Stimulated activated CD4-positive, alpha-beta T cell treated with anti-CD3 and anti-CD28 coated beads, Interleukin-2, amount 100 ng/mL, for 24 hours (primary cell): ENCODE data around the gene ABCA12.

ENCODE experiments used
- DNase-seq, 2 donors: peaks; one replicate each; pipeline ENCODE4 v3.0.0-alpha.2; 2020

The ABCA12 gene

GRCh38 chr2:214946949-214947348 is 191.5 kb downstream of the ABCA12 start:
- DNase-seq = no peak

DNA sequence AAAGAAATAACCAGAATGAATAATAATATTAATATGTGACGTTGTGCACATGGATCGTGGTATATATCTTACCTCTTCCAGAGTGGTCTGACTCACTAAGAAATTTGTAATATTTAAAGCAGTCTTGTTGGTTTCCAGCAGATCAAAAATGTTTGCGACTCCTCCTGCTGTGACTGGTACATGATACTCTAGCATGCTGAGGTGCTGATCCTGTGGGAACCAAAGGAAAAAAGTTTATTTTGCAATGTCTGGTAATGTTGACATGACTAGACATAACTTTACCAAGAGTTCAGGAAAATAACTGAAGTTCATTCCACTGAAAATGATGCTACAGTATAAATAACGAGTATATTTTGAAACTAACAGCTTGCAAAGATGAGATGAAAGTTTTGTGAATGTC is 204.4 kb downstream of the ABCA12 start:
- DNase-seq = no peak

GRCh38 chr2:214904634-214905033 is 233.8 kb downstream of the ABCA12 start:
- no peak for DNase-seq

DNA sequence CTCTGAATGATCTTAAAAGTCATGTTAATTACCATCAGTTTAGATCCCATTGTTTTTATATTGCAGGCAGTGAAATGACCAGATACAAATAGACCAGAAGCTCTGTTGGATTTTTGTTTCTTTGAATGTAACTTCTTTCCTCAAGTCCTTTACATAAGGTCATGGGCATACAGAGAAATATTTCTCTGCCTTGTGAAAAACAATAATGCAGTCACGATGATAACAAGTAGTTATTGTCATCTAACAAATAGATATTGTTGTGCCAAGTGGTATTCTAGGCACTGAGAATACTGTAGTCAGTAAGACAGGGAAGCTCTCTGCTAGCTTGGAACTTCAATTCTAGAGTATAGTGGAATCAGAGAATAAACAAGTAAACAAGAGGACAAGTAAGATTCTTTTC is 234.2 kb downstream of the ABCA12 start:
- DNase-seq = no peak

GRCh38 chr2:214902286-214902685 is 236.1 kb downstream of the ABCA12 start:
- no peak for DNase-seq

DNA sequence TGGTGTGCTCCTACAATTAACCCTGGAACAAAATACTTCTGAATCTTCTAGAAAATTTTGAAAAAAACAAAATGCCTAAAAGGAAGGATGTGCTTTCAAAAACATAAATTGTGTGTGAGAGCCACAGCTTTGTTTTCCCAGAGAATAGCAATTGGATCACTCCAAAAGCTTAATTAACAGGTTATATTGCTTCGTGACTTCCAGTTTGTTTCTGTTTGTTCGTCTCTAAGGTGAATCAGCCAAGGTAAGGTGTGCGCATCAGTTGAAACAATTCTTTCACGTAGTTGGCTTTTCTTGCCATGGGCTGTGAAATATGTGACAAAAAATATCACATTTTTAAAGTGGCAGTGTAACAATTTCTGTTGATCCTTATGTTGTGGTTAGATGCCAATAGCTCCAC is 238.7 kb downstream of the ABCA12 start:
- DNase-seq = no peak

DNA sequence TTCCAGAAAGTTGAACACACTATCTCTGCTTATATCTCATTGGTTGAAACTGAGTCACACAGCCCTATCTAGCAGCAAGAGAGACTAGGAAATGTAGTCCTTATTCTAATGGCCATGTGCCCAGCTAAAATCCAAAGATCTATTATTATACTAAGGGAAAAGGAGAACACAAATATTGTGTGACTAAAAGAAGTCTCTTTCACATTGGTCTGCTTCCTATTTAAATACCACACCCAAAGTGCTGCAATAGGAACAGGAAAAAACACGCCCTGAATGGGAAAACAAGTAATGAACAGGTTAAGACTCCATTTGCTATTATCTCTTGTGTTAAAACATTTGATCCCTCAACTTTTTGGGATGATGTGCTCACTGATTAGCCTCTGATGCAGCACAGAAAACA is 242.2 kb downstream of the ABCA12 start:
- no peak for DNase-seq

GRCh38 chr2:214895469-214895868 is 243.0 kb downstream of the ABCA12 start:
- no peak for DNase-seq

DNA sequence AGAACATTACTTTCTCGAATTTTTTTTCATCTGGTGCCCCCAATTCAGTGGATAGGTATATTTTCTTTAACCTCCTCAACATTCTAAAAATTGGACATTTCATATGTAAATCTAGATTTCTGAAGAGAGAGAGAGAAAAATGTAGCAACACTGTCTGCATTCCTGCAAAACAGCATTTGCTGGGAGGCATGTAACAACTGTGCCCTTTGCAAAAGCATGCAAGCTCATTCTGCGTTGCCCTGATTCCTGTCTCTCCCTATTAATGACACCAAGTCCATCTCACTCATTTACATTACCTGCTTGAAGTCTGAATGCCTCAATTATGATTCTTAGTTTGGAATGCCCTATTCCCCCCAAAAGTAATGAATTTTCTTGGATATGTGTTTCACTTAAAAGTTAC is 249.1 kb downstream of the ABCA12 start:
- DNase-seq = no peak

- DNase-seq = no peak
Observed at GRCh38 chr2:214881647-214882202, 256.7 kb downstream of the ABCA12 start.
